ENCODE measurements around the gene KIF17.

KIF17 gene

GRCh38 chr1:20616847-20617487 lies 100.8 kb downstream of the KIF17 start:
- DNase-seq = no peak

- no peak for DNase-seq
These were observed 101.6 kb downstream of the KIF17 start for GRCh38 chr1:20615946-20616846.

GRCh38 chr1:20614131-20614579 lies 103.7 kb downstream of the KIF17 start:
- no peak for DNase-seq
